OCI-LY3 (cell line): Measurements from ENCODE around the gene PYGM.

ENCODE experiments used
- CTCF ChIP-seq: fragments of 200-600, 300-600 bp; sonication (generic); IDR thresholded peaks from 2 replicates; pipeline ENCODE4 v1.5.1; 2014; ENCODE audit warnings: antibody characterized with exemption, low read length, low read depth
- EZH2phosphoT487 ChIP-seq: fragments of 200-600 bp; shearing (Covaris generic); IDR thresholded peaks from 2 replicates; pipeline ENCODE4 v1.6.1; 2018; ENCODE audit warnings: antibody characterized with exemption, mixed run types, low read depth

- no peak for TF ChIP-seq CTCF
- no peak for TF ChIP-seq EZH2phosphoT487
Measured at GRCh38 chr11:64774144-64774543, 14.4 kb upstream of the PYGM start.
